GM18519 (cell line): Measurements from ENCODE around the gene KLHL17.
"Not testable (repeated sequence)": the region's sequence is repeated elsewhere in the genome, so short reads cannot be mapped to it uniquely, and the experiment has no call there.

Experiments
- ATAC-seq: cut with Tn5 transposase; IDR thresholded peaks from one replicate; pipeline ENCODE4 v1.9.1; 2021; ENCODE audit warnings: mild to moderate bottlenecking, moderate library complexity; ENCODE audit not compliant: unreplicated experiment, low FRiP score

Gene KLHL17

GRCh38 chr1:997713-997992 lies 37.3 kb downstream of the KLHL17 start:
- ATAC-seq: no peak

- no peak for ATAC-seq
Observed at GRCh38 chr1:997993-998744, 37.8 kb downstream of the KLHL17 start.

GRCh38 chr1:998745-998994 lies 38.3 kb downstream of the KLHL17 start:
- no peak for ATAC-seq

GRCh38 chr1:998995-999724 lies 38.8 kb downstream of the KLHL17 start:
- no peak for ATAC-seq

GRCh38 chr1:999725-1000356 lies 39.5 kb downstream of the KLHL17 start, which contains the start of gene HES4:
Gene HES4 (minus strand): TSS chr1:1000097. CDS start chr1:999973, 124 bp downstream.
- no peak for ATAC-seq

- no peak for ATAC-seq
Observed at GRCh38 chr1:1000357-1001056, 40.1 kb downstream of the KLHL17 start.

GRCh38 chr1:1001057-1001783 lies 40.8 kb downstream of the KLHL17 start:
- ATAC-seq: no peak

- no peak for ATAC-seq
Observed at GRCh38 chr1:1003618-1004419, 43.4 kb downstream of the KLHL17 start.

- no peak for ATAC-seq
Observed at GRCh38 chr1:1004420-1004779, 44.0 kb downstream of the KLHL17 start.

GRCh38 chr1:1004780-1005697 lies 44.7 kb downstream of the KLHL17 start:
- ATAC-seq: no peak

GRCh38 chr1:1005774-1006304 lies 45.5 kb downstream of the KLHL17 start:
- no peak for ATAC-seq

- ATAC-seq: no peak
Observed at GRCh38 chr1:1006305-1007159, 46.1 kb downstream of the KLHL17 start.

GRCh38 chr1:1010131-1010530 lies 49.7 kb downstream of the KLHL17 start:
- not testable (repeated sequence) for ATAC-seq

GRCh38 chr1:1011396-1011949 lies 51.1 kb downstream of the KLHL17 start:
- no peak for ATAC-seq

GRCh38 chr1:1012736-1013104 lies 52.3 kb downstream of the KLHL17 start:
- not testable (repeated sequence) for ATAC-seq

GRCh38 chr1:1013105-1013921 lies 52.9 kb downstream of the KLHL17 start, which contains the start of gene ISG15:
Gene ISG15 (plus strand): TSS chr1:1013497. CDS start chr1:1013574, 77 bp downstream.
- ATAC-seq: peak; percentile 65
